ENCODE data around the gene EIF5. TPM values are rescaled to one million over a fixed set of nuclear protein-coding genes. Genes with fewer than 3 reads are reported as not detected.

The EIF5 gene
- total and polyA plus RNA-seq, 2 donors (not counting 3 experiments of a cell fraction or from before 2014, with no cell fraction given) = 175 to 313 TPM

DNA sequence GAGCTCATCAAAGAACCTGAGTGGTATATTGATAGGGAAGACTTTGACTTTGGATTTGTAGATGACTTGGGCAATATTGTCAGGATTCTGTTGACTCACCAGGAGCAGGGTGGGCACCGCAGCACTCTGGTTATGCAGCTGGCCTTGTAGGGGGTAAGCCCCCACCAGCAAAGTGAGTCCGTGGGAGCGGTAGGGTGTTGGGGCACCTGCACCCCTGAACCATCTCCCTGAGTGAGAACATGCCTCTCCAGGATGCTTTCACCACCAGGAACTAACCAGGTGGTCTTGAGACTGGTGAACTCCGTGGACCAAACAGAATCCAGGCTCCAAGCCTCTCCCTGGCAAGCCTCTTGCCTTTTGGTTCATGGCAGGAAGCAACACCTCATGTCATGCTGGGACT, 44.0 kb upstream of the EIF5 start:
- DNase-seq (ENCODE audit: low read depth, low spot score) (no peak), FAIRE-seq (no peak)
- Histone ChIP-seq H3K9me1 (replicated peaks; ENCODE audit: control insufficient read depth, extremely low read depth, insufficient read depth, low read length) (no peaks in the 10 kb centered on the region), H3K9me3 (replicated peaks; ENCODE audit: control insufficient read depth, insufficient read depth, low read length) (no peaks in the 10 kb centered on the region), H3K36me3 (ENCODE audit: control insufficient read depth in 2 of 2, extremely low read depth in 1 of 2, insufficient read depth in 2 of 2, low read length in 2 of 2) (no peaks in the 10 kb centered on the region), H3K4me2 (ENCODE audit: insufficient read depth, low read length) (no peak overlapping the region), H3K79me2 (ENCODE audit: control insufficient read depth, insufficient read depth, low read length) (no peaks in the 10 kb centered on the region), H3K27me3 (ENCODE audit: control insufficient read depth in 2 of 2, insufficient read depth in 2 of 2, low read length in 2 of 2) (peaks cover 1 to 13% of the 10 kb centered on the region in 2 experiments), H3K9ac (replicated peaks; ENCODE audit: extremely low read depth, insufficient read depth, low read length) (no peak overlapping the region), H3K27ac (ENCODE audit: insufficient read depth, low read depth, low read length) (no peak overlapping the region), H3K4me1 (ENCODE audit: control insufficient read depth, extremely low read depth, insufficient read depth, low read length) (no peaks in the 10 kb centered on the region), H2AFZ (ENCODE audit: low read depth, low read length) (no peak overlapping the region), H4K20me1 (replicated peaks; ENCODE audit: control insufficient read depth, extremely low read depth, insufficient read depth, low read length) (no peaks in the 10 kb centered on the region), H3K4me3 (replicated peaks in 1 of 3; ENCODE audit: insufficient read depth in 1 of 3, low read depth in 1 of 3, low read length in 3 of 3) (no peak overlapping the region)
- ChIA-PET POLR2A (no interaction called here), CTCF (interaction anchor here (2.6 to 10.4 kb wide), 3 partner anchors 102 to 213 kb away, joined by 9 to 257 read pairs (median 45); no protein-coding TSS in a partner anchor)
- TF ChIP-seq, protein P1, sequence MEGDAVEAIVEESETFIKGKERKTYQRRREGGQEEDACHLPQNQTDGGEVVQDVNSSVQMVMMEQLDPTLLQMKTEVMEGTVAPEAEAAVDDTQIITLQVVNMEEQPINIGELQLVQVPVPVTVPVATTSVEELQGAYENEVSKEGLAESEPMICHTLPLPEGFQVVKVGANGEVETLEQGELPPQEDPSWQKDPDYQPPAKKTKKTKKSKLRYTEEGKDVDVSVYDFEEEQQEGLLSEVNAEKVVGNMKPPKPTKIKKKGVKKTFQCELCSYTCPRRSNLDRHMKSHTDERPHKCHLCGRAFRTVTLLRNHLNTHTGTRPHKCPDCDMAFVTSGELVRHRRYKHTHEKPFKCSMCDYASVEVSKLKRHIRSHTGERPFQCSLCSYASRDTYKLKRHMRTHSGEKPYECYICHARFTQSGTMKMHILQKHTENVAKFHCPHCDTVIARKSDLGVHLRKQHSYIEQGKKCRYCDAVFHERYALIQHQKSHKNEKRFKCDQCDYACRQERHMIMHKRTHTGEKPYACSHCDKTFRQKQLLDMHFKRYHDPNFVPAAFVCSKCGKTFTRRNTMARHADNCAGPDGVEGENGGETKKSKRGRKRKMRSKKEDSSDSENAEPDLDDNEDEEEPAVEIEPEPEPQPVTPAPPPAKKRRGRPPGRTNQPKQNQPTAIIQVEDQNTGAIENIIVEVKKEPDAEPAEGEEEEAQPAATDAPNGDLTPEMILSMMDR (IDR thresholded peaks at IDR 0.05; ENCODE audit: extremely low read depth in 1 of 2, insufficient read depth in 1 of 2, low read depth in 1 of 2, low read length in 2 of 2) = no peak
- no peak for TF ChIP-seq POLR2A (IDR thresholded peaks at IDR 0.05; ENCODE audit: low read depth, low read length)
- TF ChIP-seq MYC (IDR thresholded peaks at IDR 0.05; ENCODE audit: low read depth, low read length) = no peak
- TF ChIP-seq FOS (IDR thresholded peaks at IDR 0.05; ENCODE audit: borderline replicate concordance, insufficient read depth, low read length) = no peak
- TF ChIP-seq POLR2AphosphoS5 (IDR thresholded peaks at IDR 0.05; ENCODE audit: insufficient read depth, low read depth, low read length) = no peak
- TF ChIP-seq, protein P2, sequence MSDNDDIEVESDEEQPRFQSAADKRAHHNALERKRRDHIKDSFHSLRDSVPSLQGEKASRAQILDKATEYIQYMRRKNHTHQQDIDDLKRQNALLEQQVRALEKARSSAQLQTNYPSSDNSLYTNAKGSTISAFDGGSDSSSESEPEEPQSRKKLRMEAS (IDR thresholded peaks at IDR 0.05; ENCODE audit: insufficient read depth, insufficient read length) = no peak
- no peak for TF ChIP-seq EZH2 (IDR thresholded peaks at IDR 0.05; ENCODE audit: borderline replicate concordance, low read depth, low read length, severe bottlenecking)
- BruUV-seq (replicated peaks) = no TSS peak
- intact Hi-C loops (cut with micrococcal nuclease) (no loop called here), dilution Hi-C loops (cut with MboI; ENCODE audit: extremely low pct_ligation_motif_present, low sequenced_read_pairs) (no loop called here)

All from endothelial cell of umbilical vein (primary cell).